HTERT RPE-1 (cell line): ENCODE data around the gene PHLDB1.

ENCODE experiments used
- in situ Hi-C: fragments of 300-500 bp; cut with MboI; formaldehyde crosslinking; loops from 4 replicates; pipeline ENCODE4 v1.14.3; 2020; ENCODE audit warnings: low sequenced_read_pairs

PHLDB1 gene

DNA sequence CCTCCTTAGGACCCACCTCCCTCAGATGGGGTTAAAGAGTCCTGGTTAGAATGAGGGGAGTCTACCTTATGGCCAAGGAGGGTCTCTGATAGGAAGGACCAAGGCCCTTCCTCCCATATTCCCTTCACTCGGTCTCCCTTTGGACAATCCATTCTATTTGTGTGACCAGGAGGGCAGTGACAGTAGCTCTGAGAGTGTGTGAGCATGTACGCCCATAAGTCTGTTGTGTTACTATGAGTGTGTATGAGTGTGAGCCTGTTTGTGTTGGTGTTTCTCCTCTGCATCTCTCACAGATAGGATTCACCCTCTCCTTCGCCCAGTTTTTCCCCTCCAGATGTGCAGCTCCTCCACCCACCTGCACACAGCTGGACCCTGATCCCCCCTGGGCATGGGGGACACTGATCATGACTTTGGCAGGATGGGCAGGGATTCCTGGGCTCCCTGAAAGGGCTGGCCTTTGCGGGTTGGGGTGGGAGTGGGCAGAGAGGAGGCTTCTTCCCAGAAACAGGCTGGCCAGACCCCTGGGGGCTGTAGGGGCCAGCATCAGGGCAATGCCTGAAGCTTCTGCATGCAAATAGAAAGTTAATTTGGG, 14.5 kb downstream of the PHLDB1 start:
- in situ Hi-C loops = no loop called here

DNA sequence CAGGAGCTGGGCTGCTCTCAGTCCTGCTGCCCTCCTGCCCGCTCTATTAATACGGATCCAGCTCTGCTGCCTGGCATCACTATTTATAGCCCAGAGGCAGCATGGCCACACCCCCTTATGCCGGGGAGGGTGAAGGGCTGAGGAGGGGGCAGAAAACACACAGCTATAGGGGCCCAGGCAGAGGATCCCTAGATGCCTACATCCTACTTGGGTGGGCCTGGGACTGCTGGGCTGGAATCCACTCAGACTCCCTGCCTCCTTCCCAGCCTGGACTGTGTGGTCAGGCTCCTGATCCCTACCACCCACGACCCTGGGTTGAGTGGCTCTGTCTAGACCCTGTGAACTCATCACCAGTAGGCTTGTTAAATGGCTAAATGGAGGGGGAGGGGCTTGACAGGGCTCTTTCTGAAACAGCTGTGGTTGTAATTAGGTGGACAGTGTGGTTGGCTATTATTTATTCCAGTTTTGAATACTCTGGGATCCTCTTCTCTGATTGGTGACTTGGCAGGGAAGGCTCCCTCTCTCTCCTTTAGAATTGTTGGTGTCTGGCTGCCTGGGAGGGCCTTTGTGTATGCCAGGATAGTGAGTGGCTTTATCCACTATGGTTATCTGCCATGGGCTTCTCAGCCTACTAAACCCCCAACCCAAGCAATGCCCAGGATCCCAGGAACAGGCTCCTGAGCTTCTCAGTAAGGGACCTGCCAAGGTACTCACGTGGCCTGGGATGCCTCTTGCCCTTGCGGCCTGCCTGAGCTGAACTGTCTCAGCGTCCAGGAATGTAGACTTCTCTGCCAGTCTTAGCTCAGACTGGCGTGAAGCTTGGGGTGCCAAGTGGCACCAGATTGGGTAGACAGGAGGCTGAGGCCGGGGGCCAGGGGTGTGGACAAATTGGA, 15.2 kb downstream of the PHLDB1 start:
- in situ Hi-C loops = no loop called here

DNA sequence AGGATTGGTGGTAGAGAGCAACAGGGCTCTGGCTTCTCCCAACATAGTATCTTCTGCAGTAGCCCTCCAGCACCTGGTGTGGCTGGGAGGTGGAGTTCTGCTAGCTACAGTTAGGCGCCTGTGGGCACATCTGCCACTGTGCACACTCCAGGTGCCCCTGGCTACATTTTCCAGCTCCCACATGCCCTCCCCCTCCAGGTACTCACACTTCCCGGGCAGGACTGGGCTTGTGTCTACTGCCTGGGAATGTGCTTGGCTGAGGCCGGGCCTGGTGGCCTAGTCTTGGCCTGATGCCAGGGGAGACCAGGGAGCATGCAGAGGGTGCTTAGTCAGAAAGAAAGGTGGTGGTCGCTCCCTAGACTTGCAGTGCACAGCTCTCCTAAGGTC, 15.8 kb downstream of the PHLDB1 start:
- in situ Hi-C loops = no loop called here

DNA sequence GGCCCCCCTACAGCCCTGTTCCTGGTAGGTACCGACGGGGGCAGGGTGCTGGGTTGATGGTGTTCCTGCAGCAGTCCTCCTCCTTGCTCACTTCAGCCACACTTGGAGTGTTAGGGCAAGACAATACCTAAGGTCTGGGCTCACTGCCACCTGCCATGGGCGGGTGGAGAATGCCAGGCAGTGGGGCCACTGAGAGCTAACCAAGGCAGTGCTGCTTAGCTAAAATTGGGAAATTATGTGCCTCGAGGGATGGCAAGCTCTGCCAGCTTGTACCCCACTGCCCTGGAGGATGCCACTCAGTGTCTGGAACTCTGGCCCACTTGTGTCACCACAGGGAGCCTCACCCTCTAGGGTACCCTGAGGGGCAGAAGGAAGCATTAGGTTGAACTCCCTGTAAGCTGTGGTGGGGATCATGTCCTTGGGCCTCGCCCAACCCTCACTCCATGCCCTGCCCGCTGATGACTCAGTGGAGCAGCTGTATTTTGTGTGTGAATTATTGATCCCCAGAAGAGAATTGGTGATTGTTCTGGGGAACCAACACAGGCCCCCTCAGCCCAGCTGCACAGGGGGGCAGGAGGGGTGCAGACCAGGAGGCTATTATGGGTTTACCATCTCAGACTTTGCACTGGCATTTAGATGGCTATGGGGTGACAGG, 17.7 kb downstream of the PHLDB1 start:
- in situ Hi-C loops = no loop called here

DNA sequence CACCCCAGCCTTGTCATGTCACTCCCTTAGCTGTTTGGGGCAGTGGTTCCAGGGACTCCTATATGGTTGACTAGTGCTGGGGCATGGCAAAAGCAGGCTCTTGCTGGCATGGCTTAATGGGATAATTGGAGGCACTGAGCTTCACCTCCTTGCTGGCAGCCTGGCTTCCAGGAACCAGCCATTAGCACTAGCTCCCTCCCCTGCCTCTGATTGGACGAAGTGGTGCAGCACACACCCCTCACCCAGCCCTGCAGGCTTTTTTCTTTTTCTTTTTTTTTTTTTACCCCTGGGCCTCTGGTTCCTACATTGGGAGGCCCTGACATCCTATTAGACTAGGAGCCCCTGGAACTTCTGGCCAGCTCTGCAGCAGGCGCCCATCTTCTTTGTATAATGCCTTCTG, 18.6 kb downstream of the PHLDB1 start:
- in situ Hi-C loops = no loop called here

DNA sequence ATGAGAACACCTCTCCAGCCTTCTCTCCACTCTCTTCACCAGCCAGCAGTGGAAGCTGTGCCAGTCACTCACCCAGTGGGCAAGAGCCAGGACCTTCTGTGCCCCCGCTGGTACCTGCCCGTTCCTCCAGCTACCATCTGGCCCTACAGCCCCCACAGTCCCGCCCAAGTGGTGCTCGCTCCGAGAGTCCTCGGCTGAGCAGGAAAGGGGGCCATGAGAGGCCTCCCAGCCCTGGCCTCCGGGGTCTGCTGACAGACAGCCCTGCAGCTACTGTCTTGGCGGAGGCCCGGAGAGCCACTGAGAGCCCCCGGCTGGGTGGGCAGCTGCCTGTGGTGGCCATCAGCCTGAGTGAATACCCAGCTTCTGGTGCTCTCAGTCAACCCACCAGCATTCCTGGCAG, 20.2 kb downstream of the PHLDB1 start:
- in situ Hi-C loops = no loop called here

DNA sequence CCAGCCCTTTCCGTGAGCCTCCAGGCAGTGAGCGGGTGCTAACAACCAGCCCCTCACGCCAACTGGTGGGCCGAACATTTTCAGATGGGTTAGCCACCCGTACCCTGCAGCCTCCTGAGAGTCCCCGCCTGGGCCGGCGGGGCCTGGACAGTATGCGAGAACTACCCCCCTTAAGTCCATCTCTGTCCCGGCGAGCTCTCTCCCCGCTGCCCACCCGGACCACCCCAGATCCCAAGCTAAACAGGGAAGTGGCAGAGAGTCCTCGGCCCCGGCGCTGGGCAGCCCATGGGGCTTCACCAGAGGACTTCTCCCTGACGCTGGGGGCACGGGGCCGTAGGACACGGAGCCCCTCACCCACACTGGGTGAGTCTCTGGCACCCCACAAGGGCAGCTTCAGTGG, 20.6 kb downstream of the PHLDB1 start:
- in situ Hi-C loops = no loop called here

DNA sequence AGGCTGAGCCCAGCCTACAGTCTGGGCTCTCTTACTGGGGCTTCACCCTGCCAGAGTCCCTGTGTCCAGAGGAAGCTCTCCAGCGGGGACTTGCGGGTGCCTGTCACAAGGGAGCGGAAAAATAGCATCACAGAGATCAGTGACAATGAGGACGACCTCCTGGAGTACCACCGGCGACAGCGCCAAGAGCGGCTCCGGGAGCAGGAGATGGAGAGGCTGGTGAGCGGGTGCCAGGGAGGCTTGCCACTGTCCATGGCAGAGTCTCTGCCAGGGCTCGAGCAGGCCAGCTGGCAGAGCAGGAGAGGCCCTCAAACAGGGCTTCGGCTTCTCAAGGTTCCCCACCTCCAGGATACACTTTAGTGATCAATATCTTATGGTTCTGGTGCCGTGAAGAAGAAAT, 21.0 kb downstream of the PHLDB1 start:
- in situ Hi-C loops = no loop called here

DNA sequence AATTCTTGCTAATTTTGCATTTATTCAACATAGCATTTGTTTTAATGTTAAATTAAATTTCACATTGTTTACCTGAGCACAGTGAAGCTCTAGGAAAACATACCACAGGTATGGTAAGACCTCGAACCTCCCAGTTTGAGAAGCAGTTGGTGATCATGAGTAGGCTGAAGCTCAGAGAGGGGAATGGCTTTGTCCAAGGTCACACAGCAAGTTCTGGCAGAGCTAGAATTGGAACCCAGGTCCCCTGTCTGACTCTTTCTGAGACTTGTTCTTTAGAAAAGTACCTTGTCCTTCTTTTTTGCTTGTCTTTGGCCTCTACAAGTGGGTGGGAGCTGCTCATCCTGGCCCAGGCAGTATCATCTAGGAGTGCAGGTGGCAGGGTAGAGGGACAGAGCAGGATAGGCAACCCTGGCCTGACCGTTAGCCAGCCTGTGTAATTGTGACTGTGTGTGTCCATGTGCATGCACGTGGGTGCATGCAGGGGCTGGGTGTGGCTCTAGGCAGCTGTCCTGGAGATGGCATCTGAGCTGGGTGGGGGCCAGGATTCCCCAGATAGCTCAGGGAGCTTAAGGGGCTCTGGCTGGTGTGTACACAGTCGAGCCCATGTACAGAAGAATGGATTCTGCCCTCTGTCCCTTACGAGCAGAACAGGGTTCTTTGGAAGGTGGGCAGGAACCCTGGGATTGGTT, 21.6 kb downstream of the PHLDB1 start:
- in situ Hi-C loops = no loop called here

DNA sequence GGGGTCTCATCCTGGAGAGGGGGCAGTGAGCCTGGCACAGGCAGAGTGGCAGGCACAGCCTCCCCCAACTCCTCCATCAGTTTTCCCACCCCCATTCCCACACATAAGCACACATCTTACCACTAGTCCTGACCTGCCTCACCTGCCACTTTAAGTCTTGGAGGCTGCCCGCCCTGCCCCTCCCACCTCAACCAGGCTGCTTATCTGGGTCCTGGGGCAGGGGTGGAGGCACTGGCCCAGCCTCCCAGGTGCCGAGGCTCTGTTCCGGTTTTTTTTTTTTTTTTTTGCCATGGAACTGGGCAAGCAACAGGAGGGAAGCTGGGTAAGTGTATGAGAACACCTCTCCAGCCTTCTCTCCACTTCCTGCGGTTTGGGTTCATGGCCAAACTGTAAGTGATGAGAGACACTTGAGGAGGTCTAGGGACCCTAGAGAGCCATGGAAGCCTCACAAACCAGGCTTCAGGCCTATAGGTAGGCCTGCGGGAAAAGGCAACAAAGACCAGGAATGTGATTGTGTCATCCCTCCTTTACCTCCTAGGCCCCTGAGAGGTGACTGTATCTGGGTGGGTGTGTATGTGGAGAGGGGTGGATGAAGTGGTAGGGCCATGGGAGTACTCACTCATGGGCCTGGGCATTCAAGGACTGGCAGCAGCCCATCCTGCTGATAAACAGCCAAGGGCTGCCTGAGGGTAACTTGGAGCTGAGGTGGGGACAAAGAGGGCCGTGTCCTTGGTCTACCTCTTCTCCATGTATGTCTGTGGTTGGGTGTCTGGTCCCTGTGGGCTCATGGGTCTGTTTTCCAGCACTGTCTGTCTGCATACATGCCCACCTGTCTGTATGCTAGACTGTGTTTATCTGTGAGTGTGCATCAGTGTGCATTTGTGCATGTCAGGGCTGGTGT, 22.6 kb downstream of the PHLDB1 start:
- in situ Hi-C loops = no loop called here

DNA sequence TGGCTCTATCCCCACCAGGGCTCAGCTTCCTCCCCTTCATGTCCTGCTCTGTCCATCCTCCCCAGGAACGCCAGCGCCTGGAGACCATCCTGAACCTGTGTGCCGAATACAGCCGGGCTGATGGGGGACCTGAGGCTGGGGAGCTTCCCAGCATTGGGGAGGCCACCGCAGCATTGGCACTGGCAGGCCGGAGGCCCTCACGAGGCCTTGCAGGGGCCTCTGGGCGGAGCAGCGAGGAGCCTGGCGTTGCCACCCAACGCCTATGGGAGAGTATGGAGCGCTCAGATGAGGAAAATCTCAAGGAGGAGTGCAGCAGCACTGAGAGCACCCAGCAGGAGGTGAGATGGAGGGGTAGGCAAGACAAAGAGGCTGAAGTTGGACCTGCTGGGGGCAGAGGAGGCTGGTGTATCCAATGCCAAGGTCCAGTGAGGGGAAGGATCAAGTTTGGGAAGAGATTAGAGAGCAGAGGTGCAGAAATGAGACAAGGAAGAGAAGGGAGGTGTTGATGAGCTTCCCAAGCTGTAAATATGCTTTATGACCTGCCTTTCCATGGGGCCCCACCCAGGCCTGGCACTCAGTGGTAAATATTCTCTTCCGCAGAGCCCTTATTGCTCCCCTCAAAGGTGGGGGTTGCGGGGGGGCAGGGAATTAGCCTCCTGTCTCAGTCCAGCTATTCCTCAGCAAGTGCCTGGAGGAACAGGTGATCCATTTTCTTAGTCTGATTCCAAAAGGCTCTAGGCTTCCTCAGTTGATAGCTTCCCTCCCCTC, 23.9 kb downstream of the PHLDB1 start:
- in situ Hi-C loops = no loop called here

DNA sequence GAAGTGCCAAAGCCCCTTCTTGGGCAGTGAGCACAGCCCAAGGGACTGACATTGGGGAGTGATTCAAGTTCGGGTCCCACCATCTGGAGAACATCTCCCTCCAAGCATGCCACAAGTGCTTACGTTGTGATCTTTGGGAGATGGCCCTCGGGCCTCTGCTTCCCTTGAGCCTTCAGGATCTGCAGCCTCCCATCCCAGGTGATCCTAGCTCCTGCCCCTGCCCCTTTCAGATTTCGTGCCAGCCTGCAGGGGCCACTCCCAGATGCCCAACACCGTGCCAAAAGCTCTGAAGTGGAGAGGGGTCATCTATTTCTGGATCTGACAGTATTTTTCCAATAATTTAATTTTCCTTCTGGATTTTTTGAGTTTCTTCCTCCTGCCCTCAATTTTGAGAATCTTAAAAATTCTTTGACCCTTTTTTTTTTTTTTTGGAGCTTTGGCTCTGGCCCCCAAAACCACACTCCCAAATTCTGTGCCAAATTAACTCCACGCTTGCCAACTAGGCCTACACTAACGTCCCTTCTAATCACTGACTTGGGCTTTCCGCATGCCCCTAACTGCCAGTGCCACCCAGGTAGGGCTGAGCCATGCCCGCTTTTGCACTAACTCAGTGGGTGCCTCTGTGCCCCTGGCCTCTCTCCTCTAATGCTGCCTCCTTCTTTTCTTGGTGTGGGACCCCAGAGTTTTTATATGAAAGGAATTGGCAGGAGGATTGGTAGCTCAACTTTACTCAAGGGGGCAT, 25.3 kb downstream of the PHLDB1 start:
- in situ Hi-C loops = no loop called here

DNA sequence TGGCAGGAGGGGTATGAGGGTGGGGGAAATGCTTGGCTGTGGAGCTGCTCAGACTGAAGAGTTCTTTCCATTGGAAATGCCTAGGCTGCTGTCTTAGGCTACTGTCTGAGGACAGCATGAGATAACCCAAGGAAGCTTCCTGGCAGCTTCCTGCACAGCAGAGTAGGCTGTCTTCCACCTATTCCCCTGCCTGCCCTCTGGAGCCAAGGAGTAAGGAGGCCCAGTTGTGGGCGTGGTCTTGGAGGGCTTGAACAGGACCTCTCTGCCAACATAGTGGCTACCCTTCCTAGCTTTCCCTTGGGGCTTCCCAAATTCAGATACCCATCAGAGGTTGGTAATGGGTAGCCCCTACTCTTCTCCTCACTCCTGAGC, 25.9 kb downstream of the PHLDB1 start:
- in situ Hi-C loops = no loop called here

DNA sequence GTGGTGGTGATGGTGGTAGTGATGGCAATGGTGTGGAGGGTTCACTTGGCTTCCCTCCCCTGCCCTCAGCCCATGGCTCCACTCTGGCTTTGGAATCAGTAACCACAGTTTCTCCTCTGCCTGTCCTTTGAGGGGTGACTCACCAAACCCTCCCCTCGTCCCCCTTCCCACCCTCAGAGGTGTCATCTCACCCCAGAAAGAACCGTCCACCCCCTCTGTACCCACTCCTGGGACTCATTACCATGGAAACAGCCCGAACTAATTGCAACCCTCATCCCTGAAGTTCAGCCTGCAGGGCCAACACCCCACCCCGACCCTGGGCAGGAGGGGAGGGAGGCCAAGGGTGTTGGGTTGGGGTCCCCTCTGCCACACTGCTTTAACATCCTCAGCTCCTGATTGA, 26.6 kb downstream of the PHLDB1 start:
- in situ Hi-C loops = no loop called here

DNA sequence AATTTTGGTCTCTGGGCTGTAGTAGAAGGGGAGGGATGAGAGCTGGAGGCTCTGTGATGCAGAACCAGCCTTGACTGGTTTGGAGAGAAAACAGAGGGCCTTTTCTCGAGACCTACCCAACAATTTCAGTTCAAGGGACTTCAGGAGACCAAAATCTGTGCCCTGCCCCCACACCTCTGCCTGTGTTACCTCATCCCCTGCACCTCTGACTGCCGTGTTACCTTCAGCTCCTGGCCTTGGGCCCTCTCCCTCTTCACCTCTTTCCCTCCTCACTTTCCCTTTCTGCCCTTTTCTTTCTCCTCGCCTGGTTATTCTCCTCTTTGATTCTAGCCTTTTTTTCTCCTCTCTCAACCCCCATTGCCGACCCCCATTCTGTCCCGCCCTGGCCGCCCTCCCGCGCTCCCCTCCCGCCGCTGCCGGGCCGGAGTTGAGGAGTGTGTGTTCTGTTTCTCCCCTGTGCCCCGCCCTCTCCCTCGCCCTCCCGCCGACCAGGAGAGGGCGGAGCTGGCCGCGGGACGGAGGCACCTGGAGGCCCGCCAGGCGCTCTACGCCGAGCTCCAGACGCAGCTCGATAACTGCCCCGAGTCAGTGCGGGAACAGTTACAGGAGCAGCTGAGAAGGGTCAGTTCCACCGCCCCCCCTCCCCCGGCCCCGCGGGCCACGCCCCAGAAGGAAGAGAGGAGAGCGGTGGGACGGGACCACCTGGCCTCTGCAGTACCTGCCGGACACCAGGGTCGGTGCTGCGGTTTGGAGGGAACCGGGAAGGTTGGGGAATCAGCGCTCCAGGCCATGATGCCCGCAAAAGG, 27.2 kb downstream of the PHLDB1 start:
- in situ Hi-C loops = no loop called here

DNA sequence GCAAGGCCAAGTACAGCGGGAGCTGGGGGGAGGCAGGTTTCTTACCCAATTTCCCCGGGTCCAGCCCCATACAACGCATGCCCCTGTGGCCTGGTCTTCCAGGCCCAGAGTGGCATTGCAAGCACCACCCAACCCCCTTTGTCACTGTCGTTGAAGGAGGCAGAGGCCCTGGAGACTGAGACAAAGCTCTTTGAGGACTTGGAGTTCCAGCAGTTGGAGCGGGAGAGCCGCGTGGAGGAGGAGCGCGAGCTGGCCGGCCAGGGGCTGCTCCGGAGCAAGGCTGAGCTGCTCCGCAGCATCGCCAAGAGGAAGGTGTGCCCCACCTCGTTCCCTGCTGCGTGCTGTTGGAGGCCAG, 27.8 kb downstream of the PHLDB1 start:
- in situ Hi-C loops = no loop called here

DNA sequence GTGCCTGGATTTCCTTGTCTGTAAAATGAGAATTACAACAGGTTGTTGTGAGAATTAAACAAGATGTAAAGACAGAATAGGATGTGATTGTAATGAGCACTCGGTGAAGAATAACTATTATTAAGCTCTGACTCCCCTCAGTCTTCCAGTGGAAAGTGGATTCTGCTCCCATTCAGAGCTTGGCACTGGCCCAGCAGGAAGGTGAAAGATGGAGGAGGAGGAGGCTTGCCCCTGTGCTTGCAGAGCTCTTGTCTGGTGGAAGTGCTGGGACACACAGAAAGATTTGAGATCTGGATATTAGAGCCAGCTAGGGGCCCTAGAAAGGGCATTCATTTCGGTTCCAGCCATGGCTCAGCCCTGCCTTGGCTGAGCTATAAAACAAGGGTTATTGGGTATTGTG, 28.2 kb downstream of the PHLDB1 start:
- in situ Hi-C loops = no loop called here

DNA sequence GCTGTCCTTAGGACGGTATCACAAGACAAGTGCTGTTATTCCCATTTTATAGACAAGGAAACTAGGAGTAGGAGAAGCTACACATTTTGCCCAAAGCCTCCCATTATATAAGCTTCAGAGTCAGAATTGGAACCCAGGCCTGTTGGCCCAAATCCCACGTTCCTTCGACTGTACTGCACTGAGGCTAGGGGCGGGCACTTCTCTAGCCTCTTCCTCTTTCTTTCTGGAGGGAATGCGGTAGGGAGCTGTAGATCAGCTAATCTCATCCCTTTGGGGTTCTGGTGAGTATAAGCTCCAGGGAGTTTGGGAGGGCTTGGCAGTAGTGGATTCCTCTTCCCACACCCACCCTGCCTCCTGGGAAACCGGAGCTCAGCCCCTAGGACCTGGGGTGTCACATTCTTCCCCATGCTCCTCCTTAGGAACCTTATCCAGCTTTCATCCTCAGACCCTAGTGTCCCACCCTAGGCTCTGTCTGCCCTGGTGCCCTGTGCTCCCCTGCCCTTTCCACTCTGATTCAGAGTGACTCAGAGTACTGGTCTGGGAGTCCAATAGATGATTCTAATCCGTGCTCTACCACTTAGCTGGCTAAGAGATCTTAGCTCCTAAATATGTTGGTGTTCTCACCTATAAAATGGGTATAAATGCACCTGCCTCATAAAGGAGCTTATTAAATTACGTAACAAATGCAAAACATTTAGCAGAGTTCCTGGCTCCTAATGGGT, 29.3 kb downstream of the PHLDB1 start:
- in situ Hi-C loops = no loop called here
